T1000 (cell line): ENCODE data around the gene SNED1.
"Not testable (repeated sequence)": the region's sequence is repeated elsewhere in the genome, so short reads cannot be mapped to it uniquely, and the experiment has no call there.

Experiments
- DNase-seq: peaks from one replicate; lab custom pipeline; 2025; ENCODE audit warnings: mixed read lengths; lab: John Stamatoyannopoulos, UW

The SNED1 gene

GRCh38 chr2:240972636-240973521 lies 25.5 kb upstream of the SNED1 start:
- no peak for DNase-seq

GRCh38 chr2:240974771-240975572 lies 23.4 kb upstream of the SNED1 start:
- no peak for DNase-seq

GRCh38 chr2:240975903-240976302 lies 22.5 kb upstream of the SNED1 start:
- DNase-seq, result not testable (repeated sequence)

- DNase-seq, result no peak
Observed at GRCh38 chr2:240981280-240981679, 17.1 kb upstream of the SNED1 start.

DNA sequence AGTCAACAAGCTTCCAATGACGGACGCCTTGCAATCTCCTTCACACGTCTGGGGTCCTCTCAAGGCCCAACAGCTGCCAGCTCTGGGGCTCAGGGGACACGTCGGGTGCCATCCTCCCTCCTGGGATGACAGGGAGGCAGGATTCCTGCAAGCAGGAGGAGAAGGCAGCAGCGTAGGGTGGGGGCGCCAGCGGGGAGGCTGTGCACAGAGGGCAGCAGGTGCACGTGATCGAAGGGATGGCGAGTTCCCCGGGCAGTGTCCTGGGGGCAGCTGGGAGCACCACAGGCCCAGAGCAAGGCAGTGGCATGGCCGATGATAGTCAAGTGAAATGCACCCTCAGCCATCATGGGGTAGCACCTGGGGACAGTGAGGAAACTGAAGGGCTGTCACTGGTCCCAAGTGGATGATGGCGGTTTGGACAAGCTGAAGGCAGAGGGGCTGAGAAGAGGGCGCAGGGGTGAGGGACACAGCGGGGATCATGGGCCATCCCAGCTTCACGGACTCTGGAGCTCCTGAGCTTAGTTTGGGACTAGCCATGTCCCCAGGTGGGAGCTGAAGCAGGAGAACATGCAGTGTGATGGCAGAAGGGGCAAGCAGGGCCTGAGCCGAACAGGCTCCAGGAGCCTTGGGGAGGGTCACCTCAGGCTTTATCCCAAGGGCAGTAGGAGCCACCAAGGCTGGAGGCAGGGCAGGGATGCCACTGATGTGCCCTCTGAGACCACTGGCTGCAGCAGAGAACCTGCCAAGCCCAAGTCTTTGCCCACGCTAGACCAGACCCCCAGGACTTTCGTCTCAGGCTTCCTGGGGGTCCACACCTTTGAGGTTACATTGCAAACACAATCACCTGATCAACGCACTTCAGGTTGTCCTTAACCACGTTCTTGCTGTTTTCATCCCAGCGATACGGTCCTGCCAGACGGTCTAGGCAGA lies 16.3 kb upstream of the SNED1 start:
- DNase-seq, result no peak

GRCh38 chr2:240982821-240983281 lies 15.6 kb upstream of the SNED1 start:
- no peak for DNase-seq

GRCh38 chr2:240983361-240983995 lies 14.9 kb upstream of the SNED1 start:
- DNase-seq, result no peak

GRCh38 chr2:240983996-240984498 lies 14.4 kb upstream of the SNED1 start:
- DNase-seq, result no peak

- DNase-seq, result no peak
Observed at GRCh38 chr2:240985881-240986786, 12.3 kb upstream of the SNED1 start.

GRCh38 chr2:240986787-240987411 lies 11.5 kb upstream of the SNED1 start:
- DNase-seq, result peak; percentile 73

DNA sequence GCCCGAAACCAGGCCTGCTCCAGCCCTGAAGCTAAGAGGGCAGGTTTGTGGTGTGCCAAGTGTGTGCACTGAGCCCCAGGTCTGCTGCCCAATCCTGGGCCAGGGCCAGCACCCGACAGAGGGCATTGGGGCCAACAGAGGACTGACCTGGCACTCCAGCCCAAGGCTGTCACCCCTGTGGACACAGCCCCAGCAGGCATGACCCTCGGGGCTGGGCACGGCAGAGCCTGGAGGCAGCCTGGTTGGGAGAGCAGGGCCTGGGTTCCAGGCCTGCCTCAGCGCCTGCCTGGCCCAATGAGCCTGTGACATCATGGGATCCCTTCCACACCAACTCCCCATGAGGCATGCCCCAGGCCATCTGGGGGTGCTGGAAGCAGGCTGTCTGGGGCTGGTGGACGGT lies 10.8 kb upstream of the SNED1 start:
- DNase-seq, result no peak

DNA sequence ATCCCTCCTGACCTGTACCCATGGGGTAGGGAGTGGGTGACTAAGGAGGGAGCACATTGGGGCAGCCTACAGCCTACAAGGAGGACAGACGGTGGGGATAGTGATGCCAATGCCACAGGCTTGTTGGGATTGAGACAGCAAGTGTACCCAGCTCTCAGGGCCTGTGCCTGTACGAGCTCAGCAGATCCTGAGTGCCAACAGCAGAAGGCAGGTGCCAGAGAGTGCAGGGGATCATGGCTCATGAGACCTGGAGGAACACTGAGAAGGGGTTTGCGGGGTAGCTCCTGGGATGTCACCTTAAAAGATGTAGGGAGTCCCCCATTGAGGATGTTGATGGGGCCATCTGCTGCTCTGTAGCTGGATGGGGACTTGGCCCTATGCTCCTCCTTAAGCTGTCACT lies 10.3 kb upstream of the SNED1 start:
- no peak for DNase-seq

DNA sequence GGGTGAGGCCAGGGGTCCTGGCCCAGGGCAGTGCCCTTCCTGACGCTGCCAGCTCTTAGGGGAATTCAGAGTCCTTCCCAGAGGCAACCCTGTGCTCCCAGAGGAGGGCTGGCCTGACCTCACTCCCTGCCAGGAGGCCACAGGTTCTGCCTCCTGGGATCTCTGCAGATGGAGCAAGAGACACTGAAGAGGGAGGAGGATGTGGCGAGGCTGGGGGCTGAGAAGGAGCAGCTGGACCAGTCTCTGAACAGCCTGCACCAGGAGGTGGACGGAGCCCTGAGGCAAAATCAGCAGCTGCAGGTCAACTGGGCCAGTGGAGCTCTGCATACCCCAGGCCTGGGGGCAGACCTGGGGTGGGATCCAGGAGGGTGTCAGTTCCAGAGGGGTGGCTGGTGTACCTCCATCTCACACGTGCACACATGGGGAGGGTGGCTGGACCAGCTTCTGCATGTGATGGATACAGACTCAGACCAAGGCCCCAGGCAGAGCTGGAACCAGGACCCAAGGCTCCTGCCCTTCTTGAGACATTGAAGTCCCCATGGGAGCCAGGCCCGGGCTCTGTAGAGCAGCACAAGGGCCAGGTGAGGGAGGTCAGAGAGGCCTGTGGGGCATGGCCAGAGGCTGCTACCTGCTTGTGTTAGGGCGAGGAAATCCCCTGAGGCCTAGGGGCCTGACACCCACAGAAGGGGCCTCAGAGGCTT lies 9.7 kb upstream of the SNED1 start:
- DNase-seq, result no peak

- no peak for DNase-seq
Observed at GRCh38 chr2:240989451-240990265, 8.8 kb upstream of the SNED1 start.

DNA sequence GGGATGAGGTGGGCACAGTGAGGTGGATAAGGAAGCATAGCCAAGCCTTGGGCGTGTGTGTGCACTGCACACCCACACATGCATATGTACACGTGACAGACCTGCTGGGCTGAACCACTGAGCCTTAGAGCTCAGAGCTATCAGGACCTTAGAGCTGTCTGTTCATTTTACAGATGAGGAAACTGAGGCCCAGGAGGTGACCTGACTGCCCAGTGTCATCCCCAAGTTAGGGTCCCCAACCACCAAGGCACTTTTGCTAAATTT lies 8.2 kb upstream of the SNED1 start:
- no peak for DNase-seq

- DNase-seq, result no peak
Observed at GRCh38 chr2:240990726-240991377, 7.6 kb upstream of the SNED1 start.

- peak; percentile 87 for DNase-seq
Observed at GRCh38 chr2:240991378-240992263, 6.8 kb upstream of the SNED1 start.
